DMS114 treated with DMSO at 0.1 percent for 48 hours (cell line): ENCODE results near the gene STAC2.

ENCODE experiments used
- DNase-seq: peaks from one replicate; lab custom pipeline; 2025; ENCODE audit not compliant: unreplicated experiment; lab: John Stamatoyannopoulos, UW

The STAC2 gene

DNA sequence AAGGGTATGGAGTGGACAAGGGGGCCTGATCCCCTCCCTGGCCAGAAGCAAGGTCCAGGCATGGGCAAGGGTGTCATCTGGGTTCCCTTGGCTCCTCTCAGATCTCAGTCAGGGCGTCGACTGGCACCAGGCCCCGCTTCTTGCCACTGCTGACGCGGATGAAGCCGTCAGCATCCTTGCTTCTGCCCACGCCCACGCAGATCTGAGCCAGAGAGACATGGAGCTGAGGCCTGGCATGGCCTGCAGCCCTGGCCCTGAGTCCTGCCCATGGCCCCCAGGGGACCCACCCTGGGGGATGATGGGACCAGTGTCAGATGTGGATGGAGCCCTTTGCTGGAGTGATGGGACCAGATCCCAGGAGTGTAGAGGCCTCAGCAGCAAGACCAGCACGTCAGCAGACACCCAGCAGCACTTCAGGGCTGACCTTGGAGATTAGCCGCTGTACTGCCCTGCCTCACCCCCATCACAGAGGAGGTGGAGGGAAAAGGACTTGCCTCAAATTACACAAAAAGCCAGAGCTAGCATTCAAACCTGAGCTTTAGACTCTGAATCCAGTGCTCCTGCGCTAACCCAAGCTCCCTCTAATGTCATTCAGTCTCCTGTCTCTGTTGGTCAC is 13.4 kb downstream of the STAC2 start:
- DNase-seq: no peak

DNA sequence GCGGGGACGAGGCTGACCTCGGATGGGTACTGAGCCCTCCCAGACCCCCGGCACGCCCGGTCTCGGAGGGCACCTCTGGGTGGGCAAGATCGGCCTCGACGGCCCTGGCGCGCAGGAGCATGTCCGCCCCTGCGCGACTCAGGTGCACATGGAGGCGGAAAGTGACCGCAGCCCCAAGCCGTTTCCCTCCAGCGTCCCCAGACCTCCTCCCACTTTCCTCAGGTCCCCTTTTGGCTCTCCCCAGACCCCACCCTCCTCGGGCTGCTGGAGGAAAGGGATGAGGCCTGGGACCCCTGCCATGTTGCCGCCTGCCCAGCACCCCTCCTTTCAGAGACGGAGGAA is 15.7 kb downstream of the STAC2 start:
- DNase-seq: no peak

DNA sequence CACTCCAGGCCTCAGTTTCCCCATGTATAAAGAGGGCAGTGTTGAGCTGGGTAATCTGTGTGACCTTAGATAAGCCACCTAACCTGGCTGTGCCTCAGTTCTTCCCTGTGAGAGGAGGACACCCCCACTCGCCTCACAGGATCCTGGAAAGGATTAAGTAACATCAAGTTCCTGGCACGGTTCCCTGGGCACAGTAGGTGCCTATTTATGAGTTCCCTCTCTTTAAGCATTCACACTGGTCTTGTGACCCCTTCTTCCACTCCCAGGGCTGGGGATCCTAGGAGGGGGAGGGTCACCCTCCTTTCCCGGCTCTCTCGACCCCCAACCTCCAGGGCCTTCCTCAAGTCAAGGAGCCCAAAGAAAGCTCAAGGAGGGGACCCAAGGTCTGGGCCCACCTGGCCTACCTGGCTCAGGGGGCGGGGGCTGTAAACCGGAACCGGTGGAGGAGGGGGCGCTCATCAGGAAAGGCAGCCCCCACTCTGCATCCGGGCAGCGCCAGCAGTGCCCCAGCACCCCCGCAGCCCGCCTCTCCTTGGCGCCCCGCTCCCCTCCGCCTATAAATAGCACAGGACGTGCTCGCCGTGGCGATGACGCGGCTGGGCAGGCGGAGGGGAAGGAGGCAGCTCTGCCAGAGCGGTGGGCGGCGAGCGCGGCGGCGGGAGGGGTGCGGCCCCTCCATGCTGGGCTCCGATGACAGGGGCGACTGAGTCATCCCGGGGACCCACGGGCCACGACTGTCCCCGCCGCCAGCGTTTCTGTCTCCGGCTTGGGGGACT is 16.2 kb downstream of the STAC2 start:
- DNase-seq: no peak

DNA sequence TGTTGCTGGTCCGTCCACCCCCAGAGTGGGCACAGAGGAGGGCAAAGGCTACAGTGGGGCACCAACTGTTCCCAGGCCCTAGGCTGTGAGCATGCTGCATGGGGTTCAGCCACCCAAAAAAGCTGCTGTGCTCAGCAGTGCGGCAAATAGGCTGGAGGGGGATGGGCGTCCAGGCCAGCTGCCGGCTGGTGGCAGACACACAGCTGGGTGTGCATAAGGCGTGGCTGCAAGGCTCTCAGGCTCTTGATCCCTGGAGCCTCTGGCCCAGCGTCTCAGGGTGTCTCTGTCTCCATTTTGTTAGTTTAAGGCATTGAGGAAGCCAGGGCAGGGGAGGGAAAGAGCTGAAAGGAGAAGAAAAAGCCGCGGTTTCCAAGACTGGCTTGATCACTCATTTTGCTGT is 16.9 kb downstream of the STAC2 start:
- DNase-seq: no peak

DNA sequence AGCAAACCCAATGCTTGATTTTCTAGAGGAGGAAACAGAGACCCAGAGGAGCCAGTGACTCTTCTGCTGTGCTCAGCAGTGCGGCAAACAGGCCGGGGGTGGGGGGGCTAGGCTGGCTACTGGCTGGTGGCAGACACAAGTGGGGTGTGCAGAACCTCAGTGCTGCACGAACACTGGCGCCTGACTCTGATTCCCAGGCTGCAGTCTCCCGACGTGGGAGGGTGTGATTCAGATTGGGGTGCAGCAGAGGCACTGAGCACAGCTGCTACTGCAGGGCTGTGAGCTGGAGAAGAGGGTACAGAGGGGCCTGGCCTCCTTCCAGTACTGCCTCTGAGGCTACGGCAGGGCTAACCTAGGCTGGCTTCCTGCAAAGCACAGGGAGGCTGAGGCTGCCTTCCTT is 17.6 kb downstream of the STAC2 start:
- no peak for DNase-seq

DNA sequence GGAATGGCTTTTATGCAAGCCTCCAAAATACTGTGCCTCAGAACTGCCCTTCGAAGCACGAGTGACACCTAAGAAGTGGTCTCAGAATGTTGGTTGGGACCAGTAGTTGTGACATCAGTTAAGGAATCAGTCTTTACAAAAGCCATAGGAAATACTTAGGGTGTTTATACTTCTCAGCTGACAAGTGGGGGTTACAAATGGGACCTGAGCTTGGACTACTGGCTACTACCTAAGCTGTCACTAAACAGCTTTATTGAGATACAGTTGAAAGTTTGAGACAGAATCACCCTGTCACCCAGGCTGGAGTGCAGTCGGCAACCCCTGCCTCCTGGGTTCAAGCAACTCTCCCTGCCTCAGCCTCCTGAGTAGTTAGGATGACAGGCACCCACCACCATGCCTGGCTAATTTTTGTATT is 20.6 kb downstream of the STAC2 start:
- DNase-seq: no peak

DNA sequence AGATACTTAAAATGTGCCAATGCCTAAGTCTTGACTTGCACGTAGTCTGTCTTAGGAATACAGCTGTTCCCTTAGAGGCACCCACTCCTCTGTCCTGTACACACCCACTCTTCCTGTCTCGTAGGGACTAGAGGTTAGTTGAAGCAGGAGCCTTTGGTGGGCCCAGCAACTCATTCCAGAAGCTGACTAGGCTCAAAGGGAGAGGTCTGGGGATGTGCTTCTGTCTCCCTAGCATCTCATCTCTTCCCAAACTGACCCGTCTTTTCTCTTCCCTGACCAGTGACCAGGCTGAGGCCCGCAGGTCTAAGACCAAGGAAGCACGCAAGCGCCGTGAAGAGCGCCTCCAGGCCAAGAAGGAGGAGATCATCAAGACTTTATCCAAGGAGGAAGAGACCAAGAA is 21.5 kb downstream of the STAC2 start:
- DNase-seq: no peak

DNA sequence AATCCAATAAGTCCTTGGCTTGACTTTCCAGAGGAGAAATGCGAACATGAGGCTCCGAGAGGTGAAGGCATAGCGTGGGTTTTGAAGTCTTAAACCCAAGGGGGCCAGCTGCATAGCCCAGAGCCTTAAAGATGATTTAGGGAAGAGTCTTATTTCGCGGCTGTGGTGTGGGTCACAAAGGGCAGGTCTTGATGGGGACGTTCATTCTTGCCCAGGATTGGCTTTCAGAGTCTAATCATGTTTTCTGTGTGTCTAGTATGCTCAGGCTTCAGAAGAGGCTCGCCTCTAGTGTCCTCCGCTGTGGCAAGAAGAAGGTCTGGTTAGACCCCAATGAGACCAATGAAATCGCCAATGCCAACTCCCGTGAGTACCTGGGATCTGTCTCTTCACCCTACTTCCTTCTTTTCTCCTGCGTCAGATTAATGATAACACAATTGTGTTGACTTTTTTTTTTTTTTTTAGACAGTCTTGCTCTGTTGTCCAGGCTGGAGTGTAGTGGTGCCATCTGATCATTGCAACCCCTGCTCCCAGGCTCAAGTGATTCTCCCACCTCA is 24.7 kb downstream of the STAC2 start:
- DNase-seq: no peak

DNA sequence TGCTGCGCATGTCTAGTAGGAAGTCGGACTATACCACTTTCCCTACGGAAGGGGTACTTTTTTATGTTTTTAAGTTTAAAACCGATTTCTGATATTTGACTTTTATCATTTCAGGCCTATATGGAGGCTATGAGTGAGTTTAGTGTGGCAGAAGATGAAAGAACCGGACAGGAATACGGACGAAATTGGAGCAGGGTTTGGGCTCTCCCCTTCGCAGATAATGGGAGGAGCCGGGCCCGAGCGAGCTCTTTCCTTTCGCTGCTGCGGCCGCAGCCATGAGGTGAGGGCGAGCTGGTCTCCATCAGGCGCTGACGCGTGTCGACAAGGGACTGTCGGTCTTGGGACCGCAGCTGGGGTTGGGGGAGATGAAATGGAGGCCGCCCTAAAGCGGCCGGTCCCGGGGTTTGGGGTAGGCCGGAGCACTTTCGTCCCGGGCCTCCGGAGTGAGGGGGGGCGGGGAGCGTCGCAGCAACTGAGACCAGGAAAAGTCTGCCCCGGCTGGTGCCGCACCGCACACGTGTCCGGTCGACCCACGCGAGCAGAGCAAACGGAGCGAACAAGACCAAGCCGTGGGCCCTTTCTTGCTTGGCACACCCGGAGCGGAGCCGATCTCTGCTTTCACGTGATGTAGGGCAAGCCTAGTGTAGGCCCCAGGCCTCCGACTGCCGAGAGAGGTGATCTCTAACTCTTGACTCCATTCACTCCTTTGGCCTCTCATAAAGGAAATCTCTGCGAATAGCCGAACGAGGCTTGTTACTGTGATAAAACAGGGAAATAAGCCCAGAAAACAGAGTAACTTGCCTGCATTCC is 25.5 kb downstream of the STAC2 start, which contains the start of gene RPL19:
RPL19 (plus strand) TSS at position 214 of the 810 bp plus-strand sequence; CDS start at position 276, 62 bp downstream.
- DNase-seq: no peak

DNA sequence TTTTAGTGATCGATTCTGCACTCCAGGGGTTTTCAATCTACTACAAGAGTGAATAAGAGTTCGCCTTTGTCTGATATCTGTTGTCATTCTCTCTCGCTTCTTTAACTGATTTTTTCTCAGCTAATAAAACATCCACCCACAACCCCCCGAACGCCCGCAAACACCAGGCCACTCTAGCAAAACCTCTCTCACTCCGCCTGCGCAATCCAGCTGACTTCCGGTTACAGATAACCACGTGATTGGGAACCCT is 26.0 kb downstream of the STAC2 start:
- DNase-seq: peak; percentile 93

DNA sequence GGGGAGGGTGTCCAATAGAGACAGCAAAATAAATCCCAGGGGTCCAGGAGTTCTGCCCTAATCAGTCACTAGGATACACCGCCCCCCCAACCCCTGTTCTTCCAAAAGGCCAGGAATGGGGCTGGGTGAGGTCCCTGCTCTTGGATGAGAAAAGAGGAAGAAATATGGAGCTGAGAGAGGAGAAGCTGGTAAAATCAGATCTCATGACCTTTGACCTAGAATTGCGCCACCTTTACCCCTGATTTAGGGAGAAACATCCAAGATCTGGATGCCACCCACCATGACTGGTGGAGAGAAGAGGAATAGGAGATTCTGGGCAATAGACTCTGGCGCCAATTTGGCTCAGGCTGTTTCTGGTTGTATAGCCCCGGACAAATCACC is 27.6 kb downstream of the STAC2 start:
- no peak for DNase-seq

DNA sequence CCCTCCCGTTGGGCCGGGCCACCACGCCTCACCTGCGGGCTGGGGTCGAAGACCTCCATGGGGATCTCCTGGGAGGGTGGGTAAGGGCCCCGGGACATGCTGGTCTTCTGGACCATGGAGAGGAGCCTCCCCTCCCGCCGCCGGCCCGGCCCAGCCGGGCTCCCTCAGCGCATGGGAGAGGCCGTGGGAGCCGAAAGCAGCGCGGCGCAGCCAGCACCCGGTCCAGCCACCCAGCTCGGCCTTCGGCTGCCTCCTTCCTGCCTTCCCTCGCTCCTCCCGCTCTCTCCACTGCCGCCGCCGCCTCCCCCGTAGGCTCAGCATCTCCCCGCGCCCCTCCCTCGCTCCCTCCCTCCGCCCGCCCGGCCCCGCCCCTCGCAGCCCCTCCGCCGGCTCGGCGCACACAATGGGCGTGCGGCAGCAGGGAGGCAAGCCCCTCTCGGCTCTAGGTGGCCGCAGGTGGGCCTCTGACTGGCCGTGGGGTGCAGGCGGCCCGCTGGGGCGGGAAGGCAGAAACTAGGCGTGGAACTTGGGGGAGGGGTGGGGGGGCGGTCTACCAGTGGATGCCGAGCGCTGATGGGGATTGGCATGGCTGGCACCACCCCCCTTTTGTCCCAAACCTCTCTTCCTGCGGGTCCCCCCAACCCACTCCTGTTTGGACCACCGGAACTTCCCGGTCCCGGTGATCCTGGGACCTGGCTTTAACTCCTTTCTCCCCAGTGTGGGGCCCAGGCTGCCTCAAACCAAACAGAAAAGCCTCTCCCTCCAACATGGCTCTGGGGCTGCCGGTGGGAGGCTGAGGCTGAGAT is 28.2 kb downstream of the STAC2 start, which contains the start of gene CACNB1:
CACNB1 (minus strand) TSS at position 290 of the 806 bp plus-strand sequence; CDS start at position 116, 174 bp downstream.
- DNase-seq: peak; percentile 66

DNA sequence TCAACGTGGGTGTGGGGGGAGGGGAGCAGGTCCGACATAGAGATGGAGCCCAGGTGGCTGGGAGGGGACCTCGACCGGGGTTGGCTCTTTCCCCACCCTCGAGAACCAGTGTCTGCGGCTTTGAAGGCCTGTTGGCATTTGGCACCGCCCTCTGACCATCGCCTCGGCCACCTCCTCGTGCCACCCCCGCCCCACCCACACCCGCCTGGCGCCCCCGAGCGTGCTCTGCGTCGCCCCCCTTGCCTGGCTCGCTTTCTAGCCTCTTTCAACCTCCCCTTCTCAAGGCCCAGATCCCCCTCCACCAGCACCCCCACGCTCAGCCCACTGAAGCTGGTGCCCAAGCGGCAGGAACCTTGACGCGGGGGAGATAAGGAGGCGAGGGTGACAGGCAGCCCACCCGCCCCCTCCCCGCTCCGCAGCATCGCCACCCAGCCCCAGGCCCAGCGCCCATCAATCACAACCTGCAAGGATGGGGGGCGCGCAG is 28.9 kb downstream of the STAC2 start:
- DNase-seq: no peak

DNA sequence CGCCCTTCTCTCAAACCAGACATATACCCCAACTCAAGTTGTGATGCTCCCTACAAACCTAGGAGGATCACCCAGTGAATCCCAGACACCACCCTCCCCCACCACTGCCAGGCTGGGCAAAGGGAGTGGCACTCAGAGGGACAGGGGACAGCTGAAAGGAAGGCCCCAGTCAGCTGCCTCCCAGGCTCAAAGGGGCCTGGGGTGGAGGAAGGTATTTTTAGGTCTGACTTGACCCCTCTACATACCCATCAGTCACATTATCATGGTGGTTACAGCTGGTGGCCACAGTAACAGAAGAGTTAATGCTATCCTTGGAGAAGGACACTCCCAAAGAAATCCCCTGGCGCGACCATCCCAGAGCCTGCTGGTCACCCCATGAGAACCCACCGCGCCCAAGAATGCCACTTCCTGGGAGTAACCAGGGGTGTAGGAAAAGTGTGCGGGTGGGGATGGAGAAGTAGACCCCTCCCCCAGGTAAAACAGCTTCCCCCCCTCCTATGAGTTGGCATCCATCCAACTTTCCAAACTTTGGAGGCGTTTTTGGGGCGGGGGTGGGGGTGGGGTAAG is 29.4 kb downstream of the STAC2 start:
- DNase-seq: no peak

DNA sequence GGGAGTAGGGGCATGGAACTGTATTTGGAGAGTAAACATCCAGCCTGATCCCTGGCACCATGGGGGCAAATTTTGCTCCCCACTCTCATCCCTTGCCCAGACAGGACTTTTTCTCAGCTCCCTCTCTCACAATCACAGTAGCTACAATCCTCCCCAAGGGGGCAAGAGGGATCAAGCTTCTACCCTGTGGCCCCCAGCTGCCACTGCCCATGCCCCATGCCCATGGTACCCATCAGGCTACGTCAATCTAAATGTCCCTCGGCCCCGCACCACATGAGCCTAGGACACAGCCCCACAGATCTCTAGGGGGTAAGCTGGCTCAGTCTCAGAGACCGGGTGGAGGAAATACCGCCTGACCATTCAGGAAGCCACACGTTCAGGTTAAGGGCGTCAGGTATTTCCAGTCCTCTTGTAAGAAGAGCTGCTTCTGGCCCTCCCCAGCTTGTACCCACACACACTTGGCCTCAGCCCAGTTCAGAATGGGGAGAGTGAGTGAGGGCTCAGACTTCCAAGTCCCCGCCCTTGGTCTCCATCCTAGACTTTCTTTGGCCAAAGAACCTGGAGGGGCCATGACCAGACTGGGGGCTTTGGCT is 30.1 kb downstream of the STAC2 start:
- DNase-seq: no peak

DNA sequence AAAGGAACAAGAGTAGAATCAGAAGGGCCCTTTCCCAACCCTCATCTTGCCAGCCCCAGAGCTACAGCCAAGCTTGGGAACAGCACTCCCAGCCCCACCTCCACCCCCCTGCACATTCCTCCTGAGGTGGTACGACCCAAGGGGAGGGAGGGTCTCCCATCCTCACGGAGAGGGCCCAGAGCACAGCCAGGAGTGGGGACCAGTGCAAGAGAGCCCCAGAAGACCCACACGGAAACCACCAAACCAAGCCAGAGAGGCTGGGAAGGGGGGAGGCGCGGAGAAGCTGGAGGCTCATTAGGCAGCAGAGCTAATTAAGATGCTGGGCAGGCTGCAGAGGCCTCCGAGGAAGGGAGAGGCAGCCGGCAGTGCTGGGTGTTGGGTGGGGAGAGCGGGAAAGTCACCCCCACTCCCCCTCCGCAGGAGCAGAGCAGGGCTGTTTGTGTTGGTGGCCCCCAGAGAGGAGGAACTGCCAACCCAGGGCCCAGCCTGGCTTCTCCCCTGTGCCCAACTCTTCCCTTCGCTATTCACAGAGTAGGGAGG is 30.7 kb downstream of the STAC2 start:
- no peak for DNase-seq

DNA sequence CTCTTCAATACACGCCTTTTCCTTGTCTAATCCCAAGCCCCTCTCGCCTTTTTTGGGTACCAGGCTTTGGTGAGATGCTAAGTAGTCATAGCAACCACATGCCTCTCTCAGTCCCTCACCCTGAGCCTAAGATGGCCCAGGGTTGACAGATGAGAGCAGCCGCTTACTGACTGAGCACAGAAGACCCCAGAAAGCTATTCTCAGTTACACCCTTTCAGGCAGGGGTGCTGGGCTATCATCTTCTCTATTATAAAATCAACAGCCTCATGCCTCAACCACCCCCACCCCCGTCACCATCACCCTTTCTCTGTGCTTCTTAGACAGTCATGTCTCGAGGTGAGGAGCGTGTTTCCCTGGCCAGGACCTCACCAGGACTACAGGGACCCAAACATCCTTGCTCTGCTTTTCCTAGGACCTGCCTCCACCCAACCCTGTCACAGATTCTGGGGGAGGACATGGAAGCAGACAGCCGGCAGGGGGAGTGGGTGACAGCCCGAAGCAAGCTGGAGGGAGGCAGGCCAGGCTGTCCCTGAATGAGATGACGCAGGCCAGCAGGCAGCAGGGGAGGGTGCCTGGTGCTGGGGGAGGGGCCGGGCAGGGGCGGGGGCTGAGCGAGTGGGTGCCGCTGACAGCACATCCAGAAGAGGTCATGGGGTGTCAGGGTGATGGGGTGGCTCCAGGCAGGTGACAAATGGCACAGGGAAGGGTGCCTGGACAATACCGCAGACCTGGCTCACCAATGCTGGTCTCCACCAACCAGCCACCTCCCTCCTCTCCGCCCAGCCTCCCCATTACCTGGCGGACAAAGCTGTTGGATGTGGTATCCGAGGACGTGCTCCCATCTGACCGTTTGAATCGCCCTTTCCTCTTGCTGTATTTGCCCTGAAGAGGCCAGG is 31.4 kb downstream of the STAC2 start:
- DNase-seq: peak; percentile 52

DNA sequence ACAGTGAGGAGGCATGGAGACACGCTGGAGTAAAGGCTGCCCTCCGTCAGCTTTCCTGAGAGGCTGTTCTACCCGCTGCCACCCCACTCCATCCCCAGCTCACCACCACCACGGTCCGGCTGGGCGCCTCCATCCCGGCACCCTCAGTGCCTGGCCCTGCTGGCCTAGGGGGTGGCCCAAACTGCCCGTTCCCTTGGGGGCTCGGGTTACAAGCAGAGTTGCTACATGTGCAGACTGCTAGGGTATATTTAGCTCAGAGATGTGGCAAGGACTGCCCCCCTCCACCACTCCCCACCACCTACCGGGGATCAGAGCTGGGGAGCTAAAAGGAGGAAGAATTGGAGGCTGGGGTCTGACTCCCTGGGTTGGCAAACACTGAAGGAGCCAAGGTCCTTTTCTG is 32.4 kb downstream of the STAC2 start:
- DNase-seq: no peak

DNA sequence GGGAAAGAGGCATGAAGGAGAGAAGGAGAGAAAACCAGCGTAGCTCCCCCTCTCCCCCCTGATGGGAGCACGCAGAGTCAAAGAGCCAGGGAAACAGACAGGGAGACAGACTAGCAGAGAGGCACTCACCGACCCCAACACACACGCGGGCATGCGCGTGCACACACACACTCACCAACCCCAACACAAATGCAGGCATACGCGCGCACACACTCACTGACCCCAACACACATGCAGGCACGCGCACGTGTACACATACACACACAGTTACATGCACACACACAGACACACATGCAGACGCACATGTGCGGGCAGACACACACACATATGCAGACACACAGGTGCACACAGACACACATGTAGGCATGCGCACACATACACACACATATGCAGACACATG is 32.8 kb downstream of the STAC2 start:
- DNase-seq: no peak
